C4-2B (cell line): ENCODE data around the gene SOX10.

Experiments
- CTCF ChIP-seq: fragments of 450-650 bp; conservative IDR thresholded peaks from 2 replicates; pipeline ENCODE4 v1.5.1; 2017; ENCODE audit warnings: mild to moderate bottlenecking
- ZFX ChIP-seq: fragments of 450-650 bp; IDR thresholded peaks from 2 replicates; pipeline ENCODE4 v1.6.1; 2017

GRCh38 chr22:37989146-37990045 lies 5.0 kb upstream of the SOX10 start:
- TF ChIP-seq CTCF (no peak), ZFX (no peak)
